Brain microvascular endothelial cell (primary cell): Measurements from ENCODE around the gene MBOAT2.

Experiments used
- DNase-seq: peaks from one replicate; pipeline ENCODE4 v3.0.0-alpha.2; 2020
- H3K27ac ChIP-seq: fragments of 250-450 bp; sonication (Bioruptor Pico); 2 replicates; pipeline ENCODE4 v1.5.1; 2020; ENCODE audit warnings: mild to moderate bottlenecking, moderate library complexity
- H3K27me3 ChIP-seq: fragments of 250-450 bp; sonication (Bioruptor Pico); replicated peaks from 2 replicates; pipeline ENCODE4 v1.5.1; 2020; ENCODE audit warnings: mild to moderate bottlenecking
- H3K36me3 ChIP-seq: fragments of 250-450 bp; sonication (Bioruptor Pico); replicated peaks from 2 replicates; pipeline ENCODE4 v1.5.1; 2020; ENCODE audit warnings: mild to moderate bottlenecking
- H3K4me3 ChIP-seq: 2 replicates; pipeline ENCODE4 v1.5.1; 2011; ENCODE audit warnings: low read depth, mild to moderate bottlenecking, control low read depth, low read length, moderate library complexity
- in situ Hi-C: cut with HindIII; loops from 2 replicates; pipeline ENCODE4 v1.10.0; 2017; ENCODE audit warnings: low sequenced_read_pairs, low pct_ligation_motif_present
- TF ChIP-seq, protein P1 (sequence below): IDR thresholded peaks from 2 replicates; pipeline ENCODE4 v1.5.1; 2011; ENCODE audit warnings: low read depth, mild to moderate bottlenecking, moderate library complexity, low read length, control low read depth, inconsistent platforms; ENCODE audit errors: missing control alignments

Gene MBOAT2

DNA sequence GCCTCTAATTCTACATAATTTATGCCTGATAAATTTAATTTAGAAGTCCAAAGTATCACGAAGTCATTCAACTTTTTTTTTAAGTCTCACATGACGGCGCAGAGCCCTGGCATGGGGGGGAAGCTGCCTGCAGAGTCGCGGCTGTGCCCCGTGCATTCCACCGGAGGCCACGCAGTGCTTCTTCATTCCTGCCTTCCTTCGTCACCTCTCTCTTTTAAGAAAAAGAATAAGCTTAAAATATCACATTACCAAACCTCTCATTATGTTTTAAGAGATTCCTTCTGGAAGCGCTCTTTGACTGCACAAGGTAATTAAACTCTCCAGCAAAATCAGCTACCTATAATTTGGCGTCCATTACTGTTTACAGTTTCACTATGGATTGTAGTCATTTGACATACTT, 145.8 kb downstream of the MBOAT2 start:
- Histone ChIP-seq H3K27ac (peak overlapping the region; percentile 26), H3K4me3 (no peak overlapping the region), H3K27me3 (no peaks in the 10 kb centered on the region), H3K36me3 (peaks cover 2% of the 10 kb centered on the region)
- TF ChIP-seq, protein P1, sequence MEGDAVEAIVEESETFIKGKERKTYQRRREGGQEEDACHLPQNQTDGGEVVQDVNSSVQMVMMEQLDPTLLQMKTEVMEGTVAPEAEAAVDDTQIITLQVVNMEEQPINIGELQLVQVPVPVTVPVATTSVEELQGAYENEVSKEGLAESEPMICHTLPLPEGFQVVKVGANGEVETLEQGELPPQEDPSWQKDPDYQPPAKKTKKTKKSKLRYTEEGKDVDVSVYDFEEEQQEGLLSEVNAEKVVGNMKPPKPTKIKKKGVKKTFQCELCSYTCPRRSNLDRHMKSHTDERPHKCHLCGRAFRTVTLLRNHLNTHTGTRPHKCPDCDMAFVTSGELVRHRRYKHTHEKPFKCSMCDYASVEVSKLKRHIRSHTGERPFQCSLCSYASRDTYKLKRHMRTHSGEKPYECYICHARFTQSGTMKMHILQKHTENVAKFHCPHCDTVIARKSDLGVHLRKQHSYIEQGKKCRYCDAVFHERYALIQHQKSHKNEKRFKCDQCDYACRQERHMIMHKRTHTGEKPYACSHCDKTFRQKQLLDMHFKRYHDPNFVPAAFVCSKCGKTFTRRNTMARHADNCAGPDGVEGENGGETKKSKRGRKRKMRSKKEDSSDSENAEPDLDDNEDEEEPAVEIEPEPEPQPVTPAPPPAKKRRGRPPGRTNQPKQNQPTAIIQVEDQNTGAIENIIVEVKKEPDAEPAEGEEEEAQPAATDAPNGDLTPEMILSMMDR, result no peak
- DNase-seq, result peak; percentile 35
- in situ Hi-C loops, result no loop called here

DNA sequence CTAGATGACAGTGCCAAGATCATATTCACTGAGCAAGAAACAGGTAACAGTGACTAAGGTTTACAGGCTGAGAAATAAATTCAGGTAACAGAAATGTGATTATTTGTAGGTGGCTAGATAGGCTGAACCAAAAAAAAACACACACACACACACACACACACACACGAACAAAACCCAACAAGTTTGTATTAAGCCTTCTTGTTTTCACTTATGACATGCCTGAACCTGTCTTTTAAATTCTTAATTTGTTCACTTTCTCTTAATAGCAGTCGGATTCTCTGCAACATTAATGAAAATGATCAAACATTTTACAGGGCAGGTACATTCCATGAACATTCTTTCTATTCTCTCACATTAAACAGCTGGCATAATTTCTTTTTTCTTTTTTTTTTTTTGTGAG, 147.3 kb downstream of the MBOAT2 start:
- H3K27me3 ChIP-seq, result no peaks in the 10 kb centered on the region
- DNase-seq, result no peak
- TF ChIP-seq, protein P1, result no peak
- H3K27ac ChIP-seq, result no peak overlapping the region
- in situ Hi-C loops, result no loop called here
- peaks cover 2% of the 10 kb centered on the region for H3K36me3 ChIP-seq
- no peak overlapping the region for H3K4me3 ChIP-seq

DNA sequence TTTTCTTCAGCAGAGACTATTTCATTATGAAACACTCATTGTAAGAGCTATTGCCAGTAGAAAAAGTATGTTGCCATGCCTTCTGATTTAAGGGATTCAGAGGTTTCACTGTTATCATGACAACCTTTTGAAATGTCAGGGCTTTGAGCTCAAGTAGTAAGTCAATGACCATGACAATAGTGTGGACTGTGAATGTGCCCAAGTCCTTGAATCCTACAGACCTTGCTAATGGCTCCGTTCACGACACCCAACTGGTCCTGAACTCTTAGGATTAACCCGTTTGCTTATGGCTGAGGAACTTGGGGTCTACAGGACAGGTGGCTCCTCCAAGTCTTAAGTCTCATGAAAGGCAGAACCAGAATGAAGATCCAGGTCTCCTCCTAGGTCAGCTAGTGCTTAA, 148.5 kb downstream of the MBOAT2 start:
- peaks cover 2% of the 10 kb centered on the region for H3K36me3 ChIP-seq
- no peak for DNase-seq
- no peaks in the 10 kb centered on the region for H3K27me3 ChIP-seq
- in situ Hi-C loops, result no loop called here
- H3K4me3 ChIP-seq, result no peak overlapping the region
- no peak overlapping the region for H3K27ac ChIP-seq
- TF ChIP-seq, protein P1, result no peak

DNA sequence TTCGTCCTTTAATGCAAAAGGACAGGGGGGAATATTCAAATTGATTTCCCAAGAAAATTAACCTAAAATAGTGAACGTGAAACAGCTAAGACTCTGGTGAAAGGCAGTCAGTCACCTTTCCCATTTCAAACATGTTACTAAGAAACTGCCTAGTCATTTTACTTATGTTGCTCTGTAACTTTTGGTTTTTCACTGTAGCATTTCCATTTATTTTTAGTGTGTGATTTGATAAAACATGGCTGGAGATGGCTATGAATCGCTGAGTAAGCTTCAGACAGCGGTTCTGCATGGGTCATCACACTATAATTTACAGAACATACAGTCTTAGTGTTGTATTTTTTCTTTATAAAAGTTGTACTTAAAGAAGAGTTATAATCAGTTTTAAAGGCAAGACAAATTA, 150.1 kb downstream of the MBOAT2 start:
- H3K27me3 ChIP-seq, result no peaks in the 10 kb centered on the region

DNA sequence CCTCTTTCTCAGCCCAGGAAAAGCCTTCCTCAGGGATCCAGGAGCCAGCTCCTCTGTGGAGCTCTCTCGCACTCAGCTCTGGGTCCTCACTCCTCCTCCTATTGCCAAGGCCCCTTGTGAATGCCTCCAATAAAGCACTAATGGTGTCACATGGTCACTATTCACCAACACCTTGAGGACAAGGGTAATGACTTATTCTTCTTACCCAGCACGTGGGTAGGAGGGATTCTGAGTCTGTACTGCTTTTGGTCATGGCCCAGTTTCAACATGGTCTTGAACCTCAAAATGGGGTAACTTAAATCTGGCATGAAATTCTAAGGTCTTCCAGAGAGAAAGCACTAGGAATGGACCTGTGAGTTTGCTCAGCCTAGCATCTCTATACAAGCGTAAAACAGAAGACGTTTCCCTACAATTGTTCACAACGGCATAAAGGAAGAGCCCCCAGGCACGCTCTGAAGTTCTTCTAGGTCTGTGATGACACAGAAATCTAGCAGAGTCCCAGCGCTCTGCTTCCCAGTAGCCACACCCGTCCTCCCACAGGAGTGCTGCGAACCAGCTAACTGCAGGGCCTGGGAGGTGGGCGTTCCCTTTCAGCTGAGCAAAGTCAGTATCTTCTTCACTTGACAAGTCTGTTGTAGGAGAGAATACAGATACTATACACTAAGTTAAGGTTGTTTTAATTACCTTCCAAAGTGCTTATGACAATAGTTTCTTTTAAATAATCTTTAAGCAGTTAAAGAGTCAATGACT, 151.5 kb downstream of the MBOAT2 start:
- H3K4me3 ChIP-seq, result no peak overlapping the region
- no peaks in the 10 kb centered on the region for H3K36me3 ChIP-seq
- TF ChIP-seq, protein P1, result no peak
- DNase-seq, result no peak
- no peaks in the 10 kb centered on the region for H3K27me3 ChIP-seq
- H3K27ac ChIP-seq, result no peak overlapping the region
- in situ Hi-C loops, result no loop called here

More for the DNA sequence above, 150.1 kb downstream of the MBOAT2 start:
- Histone ChIP-seq H3K36me3 (peaks cover 2% of the 10 kb centered on the region), H3K4me3 (no peak overlapping the region), H3K27ac (no peak overlapping the region)
- in situ Hi-C loops, result no loop called here
- TF ChIP-seq, protein P1, result no peak
- no peak for DNase-seq
